Spleen (tissue), 7 donors: ENCODE measurements around the gene CBX3.

ENCODE experiments used
- CTCF ChIP-seq, 11 experiments: fragments of 200-600 bp in 7 of 11; fragments of 450-650 bp in 4 of 11; sonication (generic) in 4 of 11; IDR thresholded peaks in 8 of 11; conservative IDR thresholded peaks in 3 of 11; 1 replicate in 7 of 11; 2 replicates in 4 of 11; pipeline versions ENCODE4 v1.4.0 to v1.8.0; 2016 to 2021; ENCODE audit warnings: antibody characterized with exemption in 11 of 11, inconsistent platforms in 4 of 11, mild to moderate bottlenecking in 1 of 11
- POLR2A ChIP-seq, 3 donors: fragments of 450-650 bp; IDR thresholded peaks; one replicate each; pipeline ENCODE4 v1.5.1; 2017; ENCODE audit warnings: antibody characterized with exemption in 3 of 3, mild to moderate bottlenecking in 1 of 3
- POLR2AphosphoS5 ChIP-seq, 3 donors: sonication (generic); formaldehyde crosslinking; IDR thresholded peaks; one replicate each; pipeline ENCODE4 v1.5.1; 2017; ENCODE audit warnings: antibody characterized with exemption in 3 of 3
- donor health status: DM: no; HTN: no; CAD: no; lungs with moderate emphysema.
- donor health status: DM: no; HTN: no; CAD: no.
- donor health status: DM: no; HTN: no; CAD: no.

- TF ChIP-seq POLR2A (IDR thresholded peaks at IDR 0.05) (no peak), CTCF (IDR thresholded peaks at IDR 0.05 in 8 of 11, conservative IDR thresholded peaks at IDR 0.05 in 3 of 11) (no peak), POLR2AphosphoS5 (IDR thresholded peaks at IDR 0.05) (peak in 1 of 3 donors; percentile 35)
Measured at GRCh38 chr7:26197153-26198115, 4.1 kb upstream of the CBX3 start.
